HG03575 (cell line): ENCODE results near the gene NRP2.

Experiments
- ATAC-seq: cut with Tn5 transposase; IDR thresholded peaks from one replicate; pipeline ENCODE4 v1.9.1; 2021; ENCODE audit not compliant: unreplicated experiment, insufficient number of reproducible peaks, low FRiP score; ENCODE audit errors: extremely low read depth

NRP2 gene

GRCh38 chr2:205741256-205741978 is 59.1 kb downstream of the NRP2 start:
- no peak for ATAC-seq

- ATAC-seq: no peak
Measured at GRCh38 chr2:205743137-205743536, 60.8 kb downstream of the NRP2 start.

GRCh38 chr2:205744074-205744591 is 61.8 kb downstream of the NRP2 start:
- ATAC-seq: no peak

- ATAC-seq: no peak
Measured at GRCh38 chr2:205745661-205746419, 63.5 kb downstream of the NRP2 start.

GRCh38 chr2:205746420-205746785 is 64.1 kb downstream of the NRP2 start:
- ATAC-seq: no peak

GRCh38 chr2:205747829-205748386 is 65.6 kb downstream of the NRP2 start:
- no peak for ATAC-seq

GRCh38 chr2:205748639-205749038 is 66.3 kb downstream of the NRP2 start:
- ATAC-seq: no peak

GRCh38 chr2:205749078-205749477 is 66.8 kb downstream of the NRP2 start:
- ATAC-seq: no peak

GRCh38 chr2:205750797-205751196 is 68.5 kb downstream of the NRP2 start:
- ATAC-seq: no peak

- no peak for ATAC-seq
Measured at GRCh38 chr2:205751569-205752031, 69.3 kb downstream of the NRP2 start.

GRCh38 chr2:205752296-205752820 is 70.1 kb downstream of the NRP2 start:
- no peak for ATAC-seq

- ATAC-seq: no peak
Measured at GRCh38 chr2:205752924-205753323, 70.6 kb downstream of the NRP2 start.

GRCh38 chr2:205754285-205754923 is 72.1 kb downstream of the NRP2 start:
- no peak for ATAC-seq

- no peak for ATAC-seq
Measured at GRCh38 chr2:205754924-205755321, 72.6 kb downstream of the NRP2 start.

GRCh38 chr2:205755923-205756322 is 73.6 kb downstream of the NRP2 start:
- ATAC-seq: no peak

- ATAC-seq: no peak
Measured at GRCh38 chr2:205757271-205757670, 75.0 kb downstream of the NRP2 start.

GRCh38 chr2:205758051-205758450 is 75.8 kb downstream of the NRP2 start:
- no peak for ATAC-seq

GRCh38 chr2:205758500-205758899 is 76.2 kb downstream of the NRP2 start:
- ATAC-seq: no peak

- ATAC-seq: no peak
Measured at GRCh38 chr2:205759257-205759656, 77.0 kb downstream of the NRP2 start.
